ENCODE data around the gene DHCR24. TPM values are rescaled to one million over a fixed set of nuclear protein-coding genes. Genes with fewer than 3 reads are reported as not detected.

The DHCR24 gene
- total and polyA plus RNA-seq, 2 of the 13 experiments (the other 11 are each of a cell fraction or from before 2014, with no cell fraction given): 374 to 448 TPM

DNA sequence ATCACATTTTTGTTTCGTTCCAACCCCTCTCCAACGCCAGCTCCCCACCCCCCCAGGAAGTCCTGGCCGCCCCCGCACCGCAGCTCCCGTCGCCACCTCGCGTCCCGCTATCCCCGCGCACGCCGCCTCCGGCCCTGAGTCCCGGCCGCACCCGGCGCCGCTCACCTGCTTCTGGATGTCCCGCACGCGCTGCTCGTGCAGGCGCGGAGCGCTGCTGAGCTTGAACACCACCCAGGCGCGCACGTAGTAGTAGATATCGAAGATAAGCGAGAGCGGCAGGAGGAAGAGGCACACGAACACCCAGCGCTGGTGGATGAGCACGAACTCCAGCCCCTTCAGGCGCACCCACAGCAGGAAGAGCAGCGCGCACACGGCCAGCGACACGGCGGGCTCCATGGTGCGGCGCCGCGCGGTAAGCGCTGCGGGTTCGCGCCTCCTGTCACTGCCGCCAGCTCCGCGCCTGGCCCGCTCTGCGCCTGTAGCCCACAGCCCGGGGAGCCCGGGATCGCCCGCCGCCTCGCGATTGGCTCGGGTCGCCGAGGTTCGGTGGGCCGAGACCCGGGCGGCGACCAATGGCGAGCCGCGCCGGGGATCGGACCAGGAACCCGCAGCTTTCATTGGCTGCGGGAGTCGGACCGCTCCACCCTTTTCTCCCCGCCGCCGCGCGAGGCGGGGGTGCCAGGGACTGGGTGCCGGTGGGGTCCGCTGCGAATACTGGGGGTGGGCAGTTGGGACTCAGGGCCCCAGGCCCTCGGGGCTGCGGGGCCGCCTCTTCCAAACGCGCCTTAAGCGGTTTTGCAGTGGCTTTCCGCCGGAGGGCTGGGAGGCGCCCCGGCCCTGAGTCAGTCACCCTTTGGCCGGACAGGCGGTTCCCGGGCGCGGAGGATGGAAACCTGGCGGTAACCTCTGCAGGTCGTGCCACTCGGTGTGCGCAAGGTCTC lies at the start of gene DHCR24 (continued):
- TF ChIP-seq ESRRA (CRISPR knock-in tag; IDR thresholded peaks at IDR 0.05; ENCODE audit: low read depth) (no peak; the same call in 1 of the 2 replicates), MXD4 (CRISPR knock-in tag; IDR thresholded peaks at IDR 0.05) (no peak), ZNF274 (CRISPR knock-in tag; IDR thresholded peaks at IDR 0.05) (peak; percentile 36; the same call in 1 of the 2 replicates), NONO (IDR thresholded peaks at IDR 0.05) (no peak), NONO (CRISPR knock-in tag; conservative IDR thresholded peaks at IDR 0.05) (no peak; the same call in 1 of the 2 replicates), ZNF280D (CRISPR knock-in tag; IDR thresholded peaks at IDR 0.05) (peak; percentile 25; the same call in 1 of the 2 replicates), BCL6 (CRISPR knock-in tag; IDR thresholded peaks at IDR 0.05) (peak; percentile 43), ZBTB38 (CRISPR knock-in tag; IDR thresholded peaks at IDR 0.05) (peak; percentile 68; the same call in 1 of the 2 replicates), ZBTB40 (IDR thresholded peaks at IDR 0.05) (no peak), ZBTB40 (CRISPR knock-in tag; IDR thresholded peaks at IDR 0.05) (peak; percentile 64; the same call in 1 of the 2 replicates), ZNF232 (CRISPR knock-in tag; IDR thresholded peaks at IDR 0.05; ENCODE audit: borderline replicate concordance) (no peak; the same call in 1 of the 2 replicates), RCOR2 (CRISPR knock-in tag; IDR thresholded peaks at IDR 0.05) (no peak), RFX1 (IDR thresholded peaks at IDR 0.05) (no peak), YEATS2 (CRISPR knock-in tag; IDR thresholded peaks at IDR 0.05; ENCODE audit: borderline replicate concordance) (0 out of 2 replicates have a peak, but pooled peaks have one; percentile 29), HNRNPLL (IDR thresholded peaks at IDR 0.05; ENCODE audit: low read depth, low read length, poor library complexity, severe bottlenecking) (peak; percentile 90), IKZF1 (IDR thresholded peaks at IDR 0.05) (no peak), ZNF746 (CRISPR knock-in tag; IDR thresholded peaks at IDR 0.05) (no peak), RAD51 (IDR thresholded peaks at IDR 0.05; ENCODE audit: borderline replicate concordance) (no peak), ZNF180 (CRISPR knock-in tag; IDR thresholded peaks at IDR 0.05; ENCODE audit: borderline replicate concordance, low read depth) (no peak)

Data from HepG2 (cell line).